ENCODE data around the gene NOD2. TPM values are rescaled to one million over a fixed set of nuclear protein-coding genes. Genes with fewer than 3 reads are reported as not detected.

NOD2 gene
- total and polyA plus RNA-seq, 2 experiments from 2014 or later, result 0.27 to 0.66 TPM

DNA sequence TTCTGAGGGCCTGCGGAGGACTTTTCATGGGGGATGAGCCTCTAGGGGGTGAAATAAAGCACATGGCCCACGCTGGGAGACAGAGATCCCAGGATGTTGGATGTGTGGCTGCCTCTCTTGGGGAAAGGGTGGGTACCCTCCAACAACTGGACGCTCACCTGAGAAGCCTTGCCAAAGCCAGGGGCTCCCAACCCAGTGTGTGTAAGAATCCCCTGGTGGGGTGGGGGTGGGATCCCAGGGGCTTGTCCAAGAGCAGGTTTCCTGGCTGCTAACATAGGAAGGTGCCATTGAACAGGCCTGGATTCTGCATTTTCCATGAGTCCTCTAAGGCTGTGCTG is 12.9 kb upstream of the NOD2 start:
- no peaks in the 10 kb centered on the region for H3K27me3 ChIP-seq (ENCODE audit: insufficient read depth)
- H3K27ac Mint-ChIP-seq, result no peak overlapping the region
- no peak overlapping the region for H3K27ac ChIP-seq (ENCODE audit: low read depth)
- TF ChIP-seq, protein P1, sequence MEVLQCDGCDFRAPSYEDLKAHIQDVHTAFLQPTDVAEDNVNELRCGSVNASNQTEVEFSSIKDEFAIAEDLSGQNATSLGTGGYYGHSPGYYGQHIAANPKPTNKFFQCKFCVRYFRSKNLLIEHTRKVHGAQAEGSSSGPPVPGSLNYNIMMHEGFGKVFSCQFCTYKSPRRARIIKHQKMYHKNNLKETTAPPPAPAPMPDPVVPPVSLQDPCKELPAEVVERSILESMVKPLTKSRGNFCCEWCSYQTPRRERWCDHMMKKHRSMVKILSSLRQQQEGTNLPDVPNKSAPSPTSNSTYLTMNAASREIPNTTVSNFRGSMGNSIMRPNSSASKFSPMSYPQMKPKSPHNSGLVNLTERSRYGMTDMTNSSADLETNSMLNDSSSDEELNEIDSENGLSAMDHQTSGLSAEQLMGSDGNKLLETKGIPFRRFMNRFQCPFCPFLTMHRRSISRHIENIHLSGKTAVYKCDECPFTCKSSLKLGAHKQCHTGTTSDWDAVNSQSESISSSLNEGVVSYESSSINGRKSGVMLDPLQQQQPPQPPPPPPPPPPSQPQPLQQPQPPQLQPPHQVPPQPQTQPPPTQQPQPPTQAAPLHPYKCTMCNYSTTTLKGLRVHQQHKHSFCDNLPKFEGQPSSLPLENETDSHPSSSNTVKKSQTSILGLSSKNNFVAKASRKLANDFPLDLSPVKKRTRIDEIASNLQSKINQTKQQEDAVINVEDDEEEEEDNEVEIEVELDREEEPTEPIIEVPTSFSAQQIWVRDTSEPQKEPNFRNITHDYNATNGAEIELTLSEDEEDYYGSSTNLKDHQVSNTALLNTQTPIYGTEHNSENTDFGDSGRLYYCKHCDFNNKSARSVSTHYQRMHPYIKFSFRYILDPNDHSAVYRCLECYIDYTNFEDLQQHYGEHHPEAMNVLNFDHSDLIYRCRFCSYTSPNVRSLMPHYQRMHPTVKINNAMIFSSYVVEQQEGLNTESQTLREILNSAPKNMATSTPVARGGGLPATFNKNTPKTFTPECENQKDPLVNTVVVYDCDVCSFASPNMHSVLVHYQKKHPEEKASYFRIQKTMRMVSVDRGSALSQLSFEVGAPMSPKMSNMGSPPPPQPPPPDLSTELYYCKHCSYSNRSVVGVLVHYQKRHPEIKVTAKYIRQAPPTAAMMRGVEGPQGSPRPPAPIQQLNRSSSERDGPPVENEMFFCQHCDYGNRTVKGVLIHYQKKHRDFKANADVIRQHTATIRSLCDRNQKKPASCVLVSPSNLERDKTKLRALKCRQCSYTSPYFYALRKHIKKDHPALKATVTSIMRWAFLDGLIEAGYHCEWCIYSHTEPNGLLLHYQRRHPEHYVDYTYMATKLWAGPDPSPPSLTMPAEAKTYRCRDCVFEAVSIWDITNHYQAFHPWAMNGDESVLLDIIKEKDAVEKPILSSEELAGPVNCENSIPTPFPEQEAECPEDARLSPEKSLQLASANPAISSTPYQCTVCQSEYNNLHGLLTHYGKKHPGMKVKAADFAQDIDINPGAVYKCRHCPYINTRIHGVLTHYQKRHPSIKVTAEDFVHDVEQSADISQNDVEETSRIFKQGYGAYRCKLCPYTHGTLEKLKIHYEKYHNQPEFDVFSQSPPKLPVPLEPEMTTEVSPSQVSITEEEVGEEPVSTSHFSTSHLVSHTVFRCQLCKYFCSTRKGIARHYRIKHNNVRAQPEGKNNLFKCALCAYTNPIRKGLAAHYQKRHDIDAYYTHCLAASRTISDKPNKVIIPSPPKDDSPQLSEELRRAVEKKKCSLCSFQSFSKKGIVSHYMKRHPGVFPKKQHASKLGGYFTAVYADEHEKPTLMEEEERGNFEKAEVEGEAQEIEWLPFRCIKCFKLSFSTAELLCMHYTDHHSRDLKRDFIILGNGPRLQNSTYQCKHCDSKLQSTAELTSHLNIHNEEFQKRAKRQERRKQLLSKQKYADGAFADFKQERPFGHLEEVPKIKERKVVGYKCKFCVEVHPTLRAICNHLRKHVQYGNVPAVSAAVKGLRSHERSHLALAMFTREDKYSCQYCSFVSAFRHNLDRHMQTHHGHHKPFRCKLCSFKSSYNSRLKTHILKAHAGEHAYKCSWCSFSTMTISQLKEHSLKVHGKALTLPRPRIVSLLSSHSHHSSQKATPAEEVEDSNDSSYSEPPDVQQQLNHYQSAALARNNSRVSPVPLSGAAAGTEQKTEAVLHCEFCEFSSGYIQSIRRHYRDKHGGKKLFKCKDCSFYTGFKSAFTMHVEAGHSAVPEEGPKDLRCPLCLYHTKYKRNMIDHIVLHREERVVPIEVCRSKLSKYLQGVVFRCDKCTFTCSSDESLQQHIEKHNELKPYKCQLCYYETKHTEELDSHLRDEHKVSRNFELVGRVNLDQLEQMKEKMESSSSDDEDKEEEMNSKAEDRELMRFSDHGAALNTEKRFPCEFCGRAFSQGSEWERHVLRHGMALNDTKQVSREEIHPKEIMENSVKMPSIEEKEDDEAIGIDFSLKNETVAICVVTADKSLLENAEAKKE (CRISPR knock-in tag; IDR thresholded peaks at IDR 0.05), result no peak
- no peak for TF ChIP-seq EZH2 (IDR thresholded peaks at IDR 0.05; ENCODE audit: low read depth, unreplicated experiment)
- TF ChIP-seq, protein P2, sequence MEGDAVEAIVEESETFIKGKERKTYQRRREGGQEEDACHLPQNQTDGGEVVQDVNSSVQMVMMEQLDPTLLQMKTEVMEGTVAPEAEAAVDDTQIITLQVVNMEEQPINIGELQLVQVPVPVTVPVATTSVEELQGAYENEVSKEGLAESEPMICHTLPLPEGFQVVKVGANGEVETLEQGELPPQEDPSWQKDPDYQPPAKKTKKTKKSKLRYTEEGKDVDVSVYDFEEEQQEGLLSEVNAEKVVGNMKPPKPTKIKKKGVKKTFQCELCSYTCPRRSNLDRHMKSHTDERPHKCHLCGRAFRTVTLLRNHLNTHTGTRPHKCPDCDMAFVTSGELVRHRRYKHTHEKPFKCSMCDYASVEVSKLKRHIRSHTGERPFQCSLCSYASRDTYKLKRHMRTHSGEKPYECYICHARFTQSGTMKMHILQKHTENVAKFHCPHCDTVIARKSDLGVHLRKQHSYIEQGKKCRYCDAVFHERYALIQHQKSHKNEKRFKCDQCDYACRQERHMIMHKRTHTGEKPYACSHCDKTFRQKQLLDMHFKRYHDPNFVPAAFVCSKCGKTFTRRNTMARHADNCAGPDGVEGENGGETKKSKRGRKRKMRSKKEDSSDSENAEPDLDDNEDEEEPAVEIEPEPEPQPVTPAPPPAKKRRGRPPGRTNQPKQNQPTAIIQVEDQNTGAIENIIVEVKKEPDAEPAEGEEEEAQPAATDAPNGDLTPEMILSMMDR (conservative IDR thresholded peaks at IDR 0.05; ENCODE audit: low read depth in 2 of 2), result no peak
- no peak for TF ChIP-seq POLR2AphosphoS5 (IDR thresholded peaks at IDR 0.05; ENCODE audit: low read depth)
- TF ChIP-seq EZH2phosphoT487 (IDR thresholded peaks at IDR 0.05; ENCODE audit: unreplicated experiment), result no peak
- TF ChIP-seq, protein P3, sequence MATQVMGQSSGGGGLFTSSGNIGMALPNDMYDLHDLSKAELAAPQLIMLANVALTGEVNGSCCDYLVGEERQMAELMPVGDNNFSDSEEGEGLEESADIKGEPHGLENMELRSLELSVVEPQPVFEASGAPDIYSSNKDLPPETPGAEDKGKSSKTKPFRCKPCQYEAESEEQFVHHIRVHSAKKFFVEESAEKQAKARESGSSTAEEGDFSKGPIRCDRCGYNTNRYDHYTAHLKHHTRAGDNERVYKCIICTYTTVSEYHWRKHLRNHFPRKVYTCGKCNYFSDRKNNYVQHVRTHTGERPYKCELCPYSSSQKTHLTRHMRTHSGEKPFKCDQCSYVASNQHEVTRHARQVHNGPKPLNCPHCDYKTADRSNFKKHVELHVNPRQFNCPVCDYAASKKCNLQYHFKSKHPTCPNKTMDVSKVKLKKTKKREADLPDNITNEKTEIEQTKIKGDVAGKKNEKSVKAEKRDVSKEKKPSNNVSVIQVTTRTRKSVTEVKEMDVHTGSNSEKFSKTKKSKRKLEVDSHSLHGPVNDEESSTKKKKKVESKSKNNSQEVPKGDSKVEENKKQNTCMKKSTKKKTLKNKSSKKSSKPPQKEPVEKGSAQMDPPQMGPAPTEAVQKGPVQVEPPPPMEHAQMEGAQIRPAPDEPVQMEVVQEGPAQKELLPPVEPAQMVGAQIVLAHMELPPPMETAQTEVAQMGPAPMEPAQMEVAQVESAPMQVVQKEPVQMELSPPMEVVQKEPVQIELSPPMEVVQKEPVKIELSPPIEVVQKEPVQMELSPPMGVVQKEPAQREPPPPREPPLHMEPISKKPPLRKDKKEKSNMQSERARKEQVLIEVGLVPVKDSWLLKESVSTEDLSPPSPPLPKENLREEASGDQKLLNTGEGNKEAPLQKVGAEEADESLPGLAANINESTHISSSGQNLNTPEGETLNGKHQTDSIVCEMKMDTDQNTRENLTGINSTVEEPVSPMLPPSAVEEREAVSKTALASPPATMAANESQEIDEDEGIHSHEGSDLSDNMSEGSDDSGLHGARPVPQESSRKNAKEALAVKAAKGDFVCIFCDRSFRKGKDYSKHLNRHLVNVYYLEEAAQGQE (IDR thresholded peaks at IDR 0.05; ENCODE audit: unreplicated experiment), result no peak
- TF ChIP-seq ZNF114 (CRISPR knock-in tag; IDR thresholded peaks at IDR 0.05), result no peak
- no peak for TF ChIP-seq CREB1 (CRISPR knock-in tag; IDR thresholded peaks at IDR 0.05; ENCODE audit: low read depth)
- TF ChIP-seq JUNB (IDR thresholded peaks at IDR 0.05; ENCODE audit: unreplicated experiment), result no peak
- TF ChIP-seq NANOG (IDR thresholded peaks at IDR 0.05; ENCODE audit: borderline replicate concordance), result no peak
- no peaks in the 10 kb centered on the region for H3K9me3 Mint-ChIP-seq
- H3K36me3 ChIP-seq (ENCODE audit: insufficient read depth), result no peaks in the 10 kb centered on the region
- H3K4me1 ChIP-seq (ENCODE audit: insufficient read depth), result no peaks in the 10 kb centered on the region
- no peaks in the 10 kb centered on the region for H3K36me3 Mint-ChIP-seq (ENCODE audit: low read depth)
- H4K20me1 ChIP-seq (replicated peaks; ENCODE audit: insufficient read depth), result no peaks in the 10 kb centered on the region
- H3K9me2 ChIP-seq (ENCODE audit: insufficient read depth), result no peaks in the 10 kb centered on the region
- no peak overlapping the region for H3K4me2 ChIP-seq
- peaks cover 6% of the 10 kb centered on the region for H3K27me3 Mint-ChIP-seq (ENCODE audit: insufficient read depth, low read depth, poor library complexity)
- no peak overlapping the region for H2AFZ ChIP-seq
- DNase-seq (ENCODE audit: low spot score) (no peak), ATAC-seq (no peak)
- H3F3A ChIP-seq (replicated peaks; ENCODE audit: low read depth), result no peaks in the 10 kb centered on the region
- H3K4me3 ChIP-seq, result no peak overlapping the region
- H3K4me1 Mint-ChIP-seq, result no peaks in the 10 kb centered on the region; the same call in 2 of the 3 replicates
- H3K4me3 Mint-ChIP-seq, result no peak overlapping the region
- no peaks in the 10 kb centered on the region for H3K79me2 ChIP-seq (replicated peaks; ENCODE audit: insufficient read depth)
